A549 treated with DMSO at 1 μM for 4 hours (cell line): Measurements from ENCODE around the gene IGSF5. TPM values are rescaled to one million over a fixed set of nuclear protein-coding genes. Genes with fewer than 3 reads are reported as not detected.

Experiments
- total RNA-seq: library from RNA; stranded (reverse); fragments of 200-300 nt; extraction: Qiagen RNA extraction; gene quantifications from 5 replicates; pipeline ENCODE4 v1.2.3, GENCODE V29; 2022; ENCODE audit warnings: low read depth

The IGSF5 gene
- not detected in 5 replicates for total RNA-seq

GRCh38 chr21:39744883-39745282 is at the start of gene IGSF5:
Gene IGSF5 (plus strand): TSS chr21:39745183. CDS start chr21:39745510, 327 bp downstream.

Other genes with a start within 250 kb of the IGSF5 start
- 0.27 to 0.39 TPM (median 0.34 TPM) in 5 replicates for gene B3GALT5, start 132.2 kb upstream of the IGSF5 start, total RNA-seq
- gene PCP4, start 122.3 kb downstream of the IGSF5 start, total RNA-seq: not detected in 5 replicates